HK-2 (cell line): ENCODE results near the gene SCLT1.
A peak's percentile ranks its signal among the peaks of the same experiment; 100 is the strongest.

Source experiments
- DNase-seq: peaks from one replicate; pipeline ENCODE4 v3.0.0-alpha.2; 2018; ENCODE audit not compliant: unreplicated experiment

SCLT1 gene

GRCh38 chr4:128871948-128872347 is 221.4 kb downstream of the SCLT1 start:
- DNase-seq: no peak

DNA sequence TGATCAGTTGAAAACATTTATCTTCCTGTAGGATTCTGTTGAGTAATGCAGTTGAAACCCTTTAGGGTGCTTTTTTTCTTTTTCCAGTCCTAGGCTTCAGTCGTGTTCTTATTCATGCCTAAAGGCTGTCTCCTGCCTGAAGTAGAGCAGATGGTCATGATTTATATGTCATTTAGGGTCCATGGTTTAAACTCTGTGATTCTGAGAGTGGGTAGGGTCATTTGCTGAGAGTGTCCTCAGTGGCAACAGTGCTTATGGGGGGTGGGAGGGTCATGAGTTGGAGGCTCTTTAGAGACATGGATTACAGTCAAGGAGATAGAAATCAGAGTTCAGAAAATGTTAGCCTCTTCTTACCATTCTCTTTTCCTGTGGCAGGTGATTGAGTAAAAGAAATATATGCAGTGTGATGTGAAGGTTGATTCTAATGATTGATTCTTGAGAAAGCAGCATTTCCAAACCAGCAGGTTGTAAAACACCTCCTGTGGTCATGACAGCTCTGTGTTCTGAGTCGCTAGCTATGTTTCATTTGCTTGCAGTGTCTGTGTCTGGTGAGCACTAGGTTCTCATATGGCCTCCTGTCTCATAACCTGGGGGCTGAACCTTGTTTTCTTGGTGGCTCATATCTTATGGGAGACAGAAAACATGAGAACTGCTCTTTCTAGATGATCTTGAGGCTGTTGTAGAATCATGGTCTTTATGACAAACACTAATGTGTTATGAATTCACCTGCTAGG is 223.4 kb downstream of the SCLT1 start:
- no peak for DNase-seq

- no peak for DNase-seq
These were observed 224.6 kb downstream of the SCLT1 start for GRCh38 chr4:128868758-128869157.

DNA sequence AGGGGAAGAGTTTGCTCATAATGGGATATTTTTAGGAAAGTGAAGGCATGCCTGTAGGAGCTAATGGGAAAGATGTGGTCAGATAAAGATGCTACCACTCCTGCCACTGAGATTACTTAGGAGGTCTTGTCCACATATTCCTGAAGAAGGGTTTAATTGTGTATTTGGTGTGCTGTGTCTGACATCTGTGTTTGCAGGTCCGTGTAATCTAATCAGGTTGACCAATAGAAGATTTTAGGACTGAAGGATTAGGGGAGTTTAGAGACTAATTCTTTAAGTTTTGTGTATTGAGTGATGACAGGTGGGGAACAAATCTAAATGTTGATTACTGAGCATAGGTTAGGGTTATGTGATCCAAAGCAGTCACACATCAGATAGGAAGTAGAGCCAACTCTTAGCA is 226.6 kb downstream of the SCLT1 start:
- no peak for DNase-seq

DNA sequence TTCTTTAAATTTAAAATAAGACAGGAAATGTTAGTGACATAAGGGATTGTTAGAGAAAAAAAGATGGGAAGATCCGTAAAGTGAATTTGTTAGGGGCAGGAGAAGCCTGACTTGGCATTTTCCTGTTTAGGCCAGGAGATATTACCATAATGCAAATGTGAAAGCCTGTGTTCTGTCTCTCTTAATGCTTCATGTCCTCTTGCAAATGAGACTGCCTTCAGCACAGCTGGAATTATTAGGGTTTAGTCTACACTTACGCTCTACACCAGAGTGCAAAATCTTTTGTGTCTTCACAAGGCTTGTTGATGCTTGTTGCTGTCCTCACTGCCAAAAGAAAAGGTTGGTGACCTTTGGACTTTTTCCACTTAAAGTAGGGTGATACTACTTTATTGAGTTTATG is 227.1 kb downstream of the SCLT1 start:
- no peak for DNase-seq

- no peak for DNase-seq
These were observed 228.2 kb downstream of the SCLT1 start for GRCh38 chr4:128865132-128865531.

DNA sequence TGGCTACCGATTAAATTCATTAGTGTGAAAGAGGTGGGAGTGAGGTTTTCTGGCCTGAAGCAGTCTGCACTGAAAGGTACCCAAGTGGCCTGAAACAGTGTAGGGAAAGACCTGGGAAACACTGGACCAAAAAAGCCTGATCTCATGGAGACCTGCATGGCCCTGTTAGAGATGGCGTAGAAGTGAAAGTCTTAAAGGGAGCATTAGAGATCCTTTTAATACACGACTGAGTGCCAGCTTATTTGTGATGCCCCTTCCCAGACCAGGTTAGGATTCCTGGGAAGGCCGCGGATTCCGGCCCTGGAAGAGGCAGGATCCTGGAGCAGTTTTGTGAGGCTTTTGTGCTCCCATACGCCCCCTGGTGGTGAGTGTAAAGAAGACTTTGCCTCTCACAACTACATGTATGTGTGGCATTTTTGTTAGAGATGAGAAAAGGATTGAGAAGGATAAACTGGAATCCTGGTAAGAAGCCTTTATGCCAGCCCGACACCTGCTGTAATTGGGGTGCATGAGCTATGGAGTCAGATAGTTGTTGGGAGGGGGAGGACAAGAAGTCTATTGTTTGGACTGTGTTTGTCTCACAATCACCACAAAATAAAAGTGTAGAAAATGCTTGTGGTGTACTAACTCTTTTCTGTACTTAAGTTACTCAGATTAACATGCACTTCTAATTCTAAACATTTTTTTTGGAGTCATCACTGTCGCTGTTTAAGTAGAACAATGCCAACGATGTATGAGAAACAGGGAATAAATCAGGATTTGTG is 229.8 kb downstream of the SCLT1 start:
- DNase-seq: peak; percentile 77

DNA sequence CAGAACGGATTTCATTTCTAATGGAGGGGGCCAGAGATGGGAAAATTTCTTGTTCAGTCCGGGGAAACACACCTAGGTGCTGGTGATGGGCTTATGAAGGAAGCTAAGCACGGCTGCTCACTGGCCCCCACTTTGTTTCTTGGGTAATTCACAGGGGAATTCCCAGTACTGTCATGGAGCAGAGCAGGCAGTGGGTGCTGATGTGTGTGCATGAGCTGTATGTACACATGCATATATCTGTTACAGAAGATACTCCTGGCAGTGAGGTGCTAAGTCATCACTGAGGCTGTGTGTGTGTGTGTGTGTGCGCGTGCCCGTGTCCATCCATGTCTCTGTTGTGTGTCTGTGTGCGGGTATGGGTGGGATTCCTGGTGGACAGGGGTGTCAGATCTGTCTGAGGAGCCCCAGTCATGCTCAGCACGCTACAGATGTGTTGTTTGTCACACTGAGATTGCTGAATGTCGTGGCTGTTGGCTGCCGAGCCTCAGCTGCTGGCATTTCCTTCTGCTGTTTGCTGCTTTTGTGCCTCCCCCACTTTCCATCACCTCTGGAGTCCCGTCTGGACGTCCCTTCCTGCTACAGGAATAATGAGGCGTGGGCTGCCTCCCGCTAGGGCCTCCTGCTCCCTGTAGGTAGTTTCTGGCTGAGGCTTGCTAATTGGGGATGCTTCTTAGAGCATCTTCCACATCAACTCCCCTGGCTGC is 230.6 kb downstream of the SCLT1 start:
- no peak for DNase-seq

DNA sequence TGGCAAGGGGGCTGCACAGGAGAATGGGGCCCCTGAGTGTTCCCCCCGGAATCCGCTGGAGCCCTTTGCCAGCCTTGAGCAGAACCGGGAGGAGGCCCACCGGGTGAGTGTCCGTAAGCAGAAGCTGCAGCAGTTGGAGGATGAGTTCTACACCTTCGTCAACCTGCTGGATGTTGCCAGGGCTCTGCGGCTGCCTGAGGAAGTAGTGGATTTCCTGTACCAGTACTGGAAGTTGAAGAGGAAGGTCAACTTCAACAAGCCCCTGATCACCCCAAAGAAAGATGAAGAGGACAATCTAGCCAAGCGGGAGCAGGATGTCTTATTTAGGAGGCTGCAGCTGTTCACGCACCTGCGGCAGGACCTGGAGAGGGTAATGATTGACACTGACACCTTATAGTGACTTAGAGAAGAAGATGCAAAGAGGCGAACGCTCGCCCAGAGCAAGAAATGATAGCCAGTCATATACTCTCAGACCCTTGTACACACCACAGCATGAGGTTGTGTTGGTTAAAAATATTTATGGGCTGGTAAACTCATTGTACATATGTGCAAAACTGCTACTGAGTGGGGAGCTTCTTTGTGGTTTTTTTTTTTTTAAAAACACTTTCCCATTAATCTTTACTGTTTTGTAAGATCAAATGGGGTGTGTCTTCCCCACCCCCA is 231.4 kb downstream of the SCLT1 start:
- no peak for DNase-seq

GRCh38 chr4:128859887-128860677 is 233.3 kb downstream of the SCLT1 start:
- DNase-seq: no peak

- no peak for DNase-seq
These were observed 234.3 kb downstream of the SCLT1 start for GRCh38 chr4:128858879-128859671.

- DNase-seq: no peak
These were observed 237.1 kb downstream of the SCLT1 start for GRCh38 chr4:128856246-128856645.

DNA sequence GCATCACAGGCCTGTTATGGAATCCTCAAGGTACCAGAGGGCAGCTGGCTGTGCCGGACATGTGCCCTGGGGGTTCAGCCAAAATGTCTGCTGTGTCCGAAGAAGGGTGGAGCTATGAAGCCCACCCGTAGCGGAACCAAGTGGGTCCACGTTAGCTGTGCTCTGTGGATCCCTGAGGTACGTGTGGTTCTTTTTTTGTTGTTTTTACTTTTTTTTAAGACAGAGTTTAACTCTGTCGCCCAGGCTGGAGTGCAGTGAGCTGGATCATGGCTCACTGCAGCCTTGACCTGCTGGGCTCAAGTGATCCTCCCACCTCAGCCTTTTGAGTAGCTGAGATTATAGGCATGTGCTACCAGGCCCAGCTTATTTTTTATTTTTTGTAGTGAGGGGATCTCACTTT is 237.7 kb downstream of the SCLT1 start:
- DNase-seq: no peak

DNA sequence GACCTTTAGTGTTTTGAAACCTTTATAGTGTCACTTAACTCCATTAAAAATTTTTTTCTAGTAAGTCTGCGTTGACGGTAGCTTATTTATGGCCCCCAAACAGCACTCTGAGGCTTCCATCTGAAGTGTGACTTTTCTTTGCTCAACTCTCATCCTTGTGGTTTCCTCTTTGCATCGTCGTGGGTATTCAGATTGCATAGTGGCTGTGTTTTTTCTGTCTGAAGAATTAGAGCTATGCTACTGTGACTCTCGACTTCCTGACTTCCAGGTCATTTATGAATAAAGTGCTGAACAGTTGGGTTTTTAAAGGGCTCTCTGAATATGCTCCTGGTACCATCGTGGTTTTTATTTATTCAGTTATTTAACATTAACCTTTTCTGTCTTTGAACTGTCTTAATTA is 238.9 kb downstream of the SCLT1 start:
- no peak for DNase-seq

DNA sequence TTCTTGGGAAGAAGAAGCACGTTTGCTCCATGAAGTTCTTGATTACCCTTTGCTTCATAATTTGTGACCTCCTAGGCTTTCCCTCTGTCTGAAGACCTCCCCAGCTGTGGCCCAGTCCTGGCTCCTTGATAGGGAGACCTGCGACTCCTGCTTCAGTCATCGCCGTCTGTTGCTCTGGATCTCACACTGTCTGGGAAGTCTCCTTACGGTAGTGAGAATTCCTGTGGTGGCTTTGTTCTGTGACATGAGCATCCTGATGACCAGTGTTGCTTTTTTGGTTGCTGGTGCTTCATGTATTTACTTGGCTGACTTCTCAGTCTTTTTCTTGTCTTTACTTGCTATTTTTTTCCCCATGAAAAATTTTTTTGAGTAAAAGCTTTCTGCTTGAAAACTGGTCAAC is 239.6 kb downstream of the SCLT1 start:
- no peak for DNase-seq

DNA sequence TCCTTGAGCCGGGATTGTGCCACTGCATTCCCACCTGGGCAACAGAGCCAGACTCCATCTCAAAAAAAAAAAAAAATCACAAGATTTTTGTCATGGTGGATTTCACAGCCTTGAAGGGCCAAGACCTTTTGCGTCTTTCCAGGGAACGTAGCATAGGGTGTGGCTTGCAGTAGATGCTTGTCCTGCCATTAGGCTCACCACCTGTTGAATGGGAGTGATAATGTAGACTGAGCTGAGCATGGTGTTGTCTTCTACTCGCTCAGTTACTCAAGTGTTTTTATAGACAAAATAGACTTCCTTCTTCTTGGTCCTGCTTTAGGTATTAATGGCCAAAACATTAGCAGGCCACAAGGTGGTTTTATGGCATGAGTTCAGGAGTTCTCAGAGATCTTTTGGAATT is 243.1 kb downstream of the SCLT1 start:
- no peak for DNase-seq

- no peak for DNase-seq
These were observed 244.9 kb downstream of the SCLT1 start for GRCh38 chr4:128848461-128848860.

GRCh38 chr4:128847082-128847724 is 246.1 kb downstream of the SCLT1 start:
- no peak for DNase-seq

- no peak for DNase-seq
These were observed 247.3 kb downstream of the SCLT1 start for GRCh38 chr4:128846063-128846462.

DNA sequence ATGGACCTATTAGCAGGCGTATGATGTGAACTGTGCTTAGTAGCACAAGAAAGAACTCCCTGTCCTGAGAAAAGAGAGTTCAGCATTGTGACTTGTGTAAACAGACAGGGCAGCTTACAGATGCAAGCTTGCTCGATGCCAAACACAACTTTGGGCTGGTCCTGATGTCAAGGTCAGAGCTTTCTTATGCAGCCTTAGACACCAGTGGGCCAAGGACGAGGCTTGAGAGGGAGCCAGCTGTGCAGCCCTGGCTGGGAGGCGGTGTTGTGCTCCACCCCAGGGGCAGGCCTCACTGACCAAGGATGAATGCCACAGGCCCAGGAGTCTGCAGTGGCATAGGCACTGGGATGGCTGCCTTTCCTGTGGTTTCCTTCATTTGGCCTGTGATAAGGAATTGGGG is 248.4 kb downstream of the SCLT1 start:
- no peak for DNase-seq
